HCT116 (cell line): ENCODE data around the gene SEC22C. TPM values are rescaled to one million over a fixed set of nuclear protein-coding genes. Genes with fewer than 3 reads are reported as not detected.

Experiments
- ATAC-seq: fragments of 200-7000 bp; cut with Tn5 transposase; 2 replicates; pipeline ENCODE4 v1.9.1; 2020; ENCODE audit warnings: mild to moderate bottlenecking, moderate library complexity
- BruUV-seq: library from RNA; stranded (reverse); fragments of 400-500 nt; replicated peaks from 2 replicates; lab custom pipeline; 2021; lab: Mats Ljungman, UMichigan
- CTCF ChIA-PET: fragments of 300-600 bp; sonication (Branson Sonifier 250); formaldehyde crosslinking; loops from one replicate; lab custom pipeline; 2021; ENCODE audit warnings: antibody characterized with exemption; lab: Charles Lee
- POLR2A ChIA-PET: fragments of 300-600, 350-600 bp; sonication (Branson Sonifier 250); formaldehyde crosslinking; loops from one replicate; lab custom pipeline; 2021; ENCODE audit warnings: antibody characterized with exemption; lab: Charles Lee
- RAD21 ChIA-PET, 2 experiments: fragments of 300-600 bp; sonication (Branson Sonifier 250); formaldehyde crosslinking; loops; one replicate each; lab custom pipeline; 2023; ENCODE audit warnings: low total read pairs in 2 of 2; ENCODE audit not compliant: uncharacterized antibody in 2 of 2, unreplicated experiment in 2 of 2, low non-redundant PET in 1 of 2; lab: Charles Lee
- DNase-seq: peaks from one replicate; pipeline ENCODE4 v3.0.0-alpha.2; 2010; ENCODE audit warnings: low read depth, low spot score
- H2AFZ ChIP-seq: fragments of 200-600 bp; shearing (Covaris generic), sonication (generic); 2 replicates; pipeline ENCODE4 v1.6.1; 2017; ENCODE audit warnings: low read depth, mixed run types, mixed read lengths, antibody characterized with exemption, low read length; ENCODE audit not compliant: poor library complexity, severe bottlenecking
- H3K27ac ChIP-seq: 2 replicates; pipeline ENCODE4 v1.5.1; 2012; ENCODE audit warnings: low read depth, low read length
- H3K27me3 ChIP-seq: fragments of 200-600 bp; sonication (generic); 2 replicates; pipeline ENCODE4 v1.6.1; 2016; ENCODE audit warnings: mixed run types, low read length, mixed read lengths; ENCODE audit not compliant: insufficient read depth
- H3K36me3 ChIP-seq, 2 experiments: fragments of 200-500 bp in 1 of 2; fragments of 200-600 bp in 1 of 2; sonication (Bioruptor generic) in 1 of 2; sonication (generic) in 1 of 2; 2 replicates each; pipeline versions ENCODE4 v1.5.1 to v1.6.1; 2014 to 2016; ENCODE audit warnings: low read length in 2 of 2, inconsistent platforms in 1 of 2, mixed read lengths in 1 of 2, mixed run types in 1 of 2; ENCODE audit not compliant: insufficient read depth in 2 of 2, control insufficient read depth in 1 of 2
- H3K4me1 ChIP-seq, 2 experiments: fragments of 200-600 bp in 1 of 2; sonication (generic) in 1 of 2; 2 replicates each; pipeline versions ENCODE4 v1.5.1 to v1.6.1; 2012 to 2017; ENCODE audit warnings: low read length in 2 of 2, inconsistent platforms in 1 of 2, mild to moderate bottlenecking in 1 of 2, mixed read lengths in 1 of 2, mixed run types in 1 of 2, moderate library complexity in 1 of 2; ENCODE audit not compliant: insufficient read depth in 2 of 2, control insufficient read depth in 1 of 2
- H3K4me2 ChIP-seq: fragments of 200-600 bp; sonication (generic); 2 replicates; pipeline ENCODE4 v1.6.1; 2017; ENCODE audit warnings: mixed run types, low read length, mixed read lengths
- H3K4me3 ChIP-seq, 2 experiments: fragments of 200-600 bp in 1 of 2; sonication (generic) in 1 of 2; replicated peaks in 1 of 2; 2 replicates each; pipeline ENCODE4 v1.5.1; 2011 to 2016; ENCODE audit warnings: low read length in 2 of 2, control low read depth in 1 of 2, low read depth in 1 of 2, mild to moderate bottlenecking in 1 of 2, mixed read lengths in 1 of 2, mixed run types in 1 of 2
- H3K79me2 ChIP-seq: fragments of 200-600 bp; sonication (generic); 2 replicates; pipeline ENCODE4 v1.6.1; 2017; ENCODE audit warnings: mild to moderate bottlenecking, mixed run types, low read length, moderate library complexity, mixed read lengths; ENCODE audit not compliant: insufficient read depth
- H3K9ac ChIP-seq: fragments of 200-600 bp; sonication (generic); 2 replicates; pipeline ENCODE4 v1.6.1; 2016; ENCODE audit warnings: low read length, mixed read lengths
- H3K9me2 ChIP-seq: fragments of 200-600 bp; sonication (generic), shearing (Covaris generic); 2 replicates; pipeline ENCODE4 v1.6.1; 2017; ENCODE audit warnings: mixed run types, mild to moderate bottlenecking, moderate library complexity; ENCODE audit not compliant: insufficient read depth
- H3K9me3 ChIP-seq, 2 experiments: fragments of 200-500 bp in 1 of 2; fragments of 200-600 bp in 1 of 2; sonication (Bioruptor generic) in 1 of 2; sonication (generic) in 1 of 2; 2 replicates each; pipeline ENCODE4 v1.6.1; 2014 to 2017; ENCODE audit warnings: low read length in 2 of 2, mixed read lengths in 2 of 2, inconsistent platforms in 1 of 2, low read depth in 1 of 2, mild to moderate bottlenecking in 1 of 2, mixed run types in 1 of 2, moderate library complexity in 1 of 2; ENCODE audit not compliant: control insufficient read depth in 1 of 2, insufficient read depth in 1 of 2
- H4K20me1 ChIP-seq: fragments of 200-600 bp; sonication (generic), shearing (Covaris generic); 2 replicates; pipeline ENCODE4 v1.6.1; 2017; ENCODE audit warnings: mixed run types, mild to moderate bottlenecking, moderate library complexity; ENCODE audit not compliant: insufficient read depth
- CEBPB ChIP-seq: IDR thresholded peaks from 2 replicates; pipeline ENCODE4 v1.6.1; 2012; ENCODE audit warnings: low read depth
- EGR1 ChIP-seq: IDR thresholded peaks from 2 replicates; pipeline ENCODE4 v1.6.1; 2012; ENCODE audit warnings: low read depth
- ELF1 ChIP-seq: IDR thresholded peaks from 2 replicates; pipeline ENCODE4 v1.6.1; 2012; ENCODE audit warnings: low read depth, borderline replicate concordance
- EZH2 ChIP-seq: fragments of 200-600 bp; sonication (generic); IDR thresholded peaks from 2 replicates; pipeline ENCODE4 v1.6.1; 2017; ENCODE audit warnings: antibody characterized with exemption, mixed run types
- EZH2phosphoT487 ChIP-seq: fragments of 200-600 bp; IDR thresholded peaks from 2 replicates; pipeline ENCODE4 v1.6.1; 2018; ENCODE audit warnings: antibody characterized with exemption, borderline replicate concordance
- FOSL1 ChIP-seq: IDR thresholded peaks from 2 replicates; pipeline ENCODE4 v1.6.1; 2012; ENCODE audit warnings: low read depth
- JUND ChIP-seq: IDR thresholded peaks from 2 replicates; pipeline ENCODE4 v1.6.1; 2012
- POLR2A ChIP-seq: IDR thresholded peaks from 2 replicates; pipeline ENCODE4 v1.7.0; 2011; ENCODE audit warnings: borderline replicate concordance; ENCODE audit not compliant: insufficient read depth, insufficient read length; ENCODE audit errors: extremely low read depth
- POLR2AphosphoS5 ChIP-seq: IDR thresholded peaks from 2 replicates; pipeline ENCODE4 v1.6.1; 2011; ENCODE audit warnings: mild to moderate bottlenecking, low read depth, low read length, moderate library complexity
- RAD21 ChIP-seq: IDR thresholded peaks from 2 replicates; pipeline ENCODE4 v1.6.1; 2012; ENCODE audit warnings: low read depth, mild to moderate bottlenecking
- SIN3A ChIP-seq: IDR thresholded peaks from 2 replicates; pipeline ENCODE4 v1.6.1; 2012; ENCODE audit warnings: low read depth
- SP1 ChIP-seq: IDR thresholded peaks from 2 replicates; pipeline ENCODE4 v1.6.1; 2012; ENCODE audit warnings: low read depth
- TCF7L2 ChIP-seq: IDR thresholded peaks from 2 replicates; pipeline ENCODE4 v1.7.0; 2011; ENCODE audit warnings: borderline replicate concordance, inconsistent platforms; ENCODE audit not compliant: insufficient read depth, insufficient read length; ENCODE audit errors: extremely low read depth
- ZFX ChIP-seq: fragments of 450-650 bp; IDR thresholded peaks from 2 replicates; pipeline ENCODE4 v1.6.1; 2017
- intact Hi-C: fragments of 100-400 bp; cut with micrococcal nuclease; formaldehyde crosslinking; loops from 2 replicates; pipeline ENCODE4 v1.10.0; 2022
- total RNA-seq: library from RNA; stranded (reverse); gene quantifications from one replicate; pipeline ENCODE4 v1.2.1, GENCODE V29; 2021; ENCODE audit not compliant: unreplicated experiment
- TF ChIP-seq, protein P1 (sequence below): IDR thresholded peaks from 2 replicates; pipeline ENCODE4 v1.6.1; 2012
- TF ChIP-seq, protein P2 (sequence below): IDR thresholded peaks from 2 replicates; pipeline ENCODE4 v1.6.1; 2011; ENCODE audit warnings: mild to moderate bottlenecking, low read length, moderate library complexity; ENCODE audit not compliant: insufficient replicate concordance; ENCODE audit errors: extremely low read depth
- TF ChIP-seq, protein P3 (sequence below): IDR thresholded peaks from 2 replicates; pipeline ENCODE4 v1.6.1; 2012

Gene SEC22C
- total RNA-seq, 1 experiment from 2014 or later, result 43.4 TPM

DNA sequence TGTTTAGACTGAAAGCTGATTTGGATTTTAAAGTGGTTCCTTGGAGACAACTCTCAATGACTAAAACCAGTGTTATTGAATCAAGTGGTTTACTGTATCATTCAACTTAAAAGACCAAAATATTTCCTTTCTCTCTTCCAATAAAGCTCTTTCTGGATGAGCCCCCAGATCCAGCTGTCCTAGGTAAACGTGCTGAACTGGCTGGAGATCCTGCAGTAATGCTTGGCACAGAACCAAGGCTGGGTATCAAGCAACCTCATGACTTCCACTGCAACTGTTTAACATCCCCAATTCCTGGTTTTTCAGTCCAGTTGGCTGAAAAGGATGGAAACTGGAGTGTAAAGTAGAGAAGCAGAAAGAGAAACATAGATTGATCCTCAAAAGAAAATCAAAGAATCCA lies 28.9 kb downstream of the SEC22C start:
- TF ChIP-seq SP1 (no peak), RAD21 (no peak), ZFX (no peak), FOSL1 (no peak), ELF1 (no peak), EGR1 (no peak), EZH2phosphoT487 (no peak), CEBPB (no peak), SIN3A (no peak), JUND (no peak), EZH2 (no peak), POLR2AphosphoS5 (no peak), POLR2A (no peak), TCF7L2 (no peak)
- TF ChIP-seq, protein P1, sequence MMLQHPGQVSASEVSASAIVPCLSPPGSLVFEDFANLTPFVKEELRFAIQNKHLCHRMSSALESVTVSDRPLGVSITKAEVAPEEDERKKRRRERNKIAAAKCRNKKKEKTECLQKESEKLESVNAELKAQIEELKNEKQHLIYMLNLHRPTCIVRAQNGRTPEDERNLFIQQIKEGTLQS, result no peak
- TF ChIP-seq, protein P2, sequence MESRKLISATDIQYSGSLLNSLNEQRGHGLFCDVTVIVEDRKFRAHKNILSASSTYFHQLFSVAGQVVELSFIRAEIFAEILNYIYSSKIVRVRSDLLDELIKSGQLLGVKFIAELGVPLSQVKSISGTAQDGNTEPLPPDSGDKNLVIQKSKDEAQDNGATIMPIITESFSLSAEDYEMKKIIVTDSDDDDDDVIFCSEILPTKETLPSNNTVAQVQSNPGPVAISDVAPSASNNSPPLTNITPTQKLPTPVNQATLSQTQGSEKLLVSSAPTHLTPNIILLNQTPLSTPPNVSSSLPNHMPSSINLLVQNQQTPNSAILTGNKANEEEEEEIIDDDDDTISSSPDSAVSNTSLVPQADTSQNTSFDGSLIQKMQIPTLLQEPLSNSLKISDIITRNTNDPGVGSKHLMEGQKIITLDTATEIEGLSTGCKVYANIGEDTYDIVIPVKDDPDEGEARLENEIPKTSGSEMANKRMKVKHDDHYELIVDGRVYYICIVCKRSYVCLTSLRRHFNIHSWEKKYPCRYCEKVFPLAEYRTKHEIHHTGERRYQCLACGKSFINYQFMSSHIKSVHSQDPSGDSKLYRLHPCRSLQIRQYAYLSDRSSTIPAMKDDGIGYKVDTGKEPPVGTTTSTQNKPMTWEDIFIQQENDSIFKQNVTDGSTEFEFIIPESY, result no peak
- TF ChIP-seq, protein P3, sequence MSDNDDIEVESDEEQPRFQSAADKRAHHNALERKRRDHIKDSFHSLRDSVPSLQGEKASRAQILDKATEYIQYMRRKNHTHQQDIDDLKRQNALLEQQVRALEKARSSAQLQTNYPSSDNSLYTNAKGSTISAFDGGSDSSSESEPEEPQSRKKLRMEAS, result no peak
- TF ChIP-seq, all 23 proteins: peak for 0
- RAD21 ChIA-PET, result no interaction called here
- Histone ChIP-seq H3K9me3 (no peaks in the 10 kb centered on the region), H3K4me1 (no peaks in the 10 kb centered on the region), H3K27me3 (no peaks in the 10 kb centered on the region), H4K20me1 (no peaks in the 10 kb centered on the region), H3K27ac (no peak overlapping the region), H2AFZ (no peak overlapping the region), H3K9me2 (no peaks in the 10 kb centered on the region), H3K4me2 (no peak overlapping the region), H3K79me2 (no peaks in the 10 kb centered on the region), H3K36me3 (peaks cover 11 to 22% of the 10 kb centered on the region in 2 experiments; a peak in 3 of 4 replicates), H3K9ac (no peak overlapping the region), H3K4me3 (no peak overlapping the region)
- ATAC-seq (no peak), DNase-seq (no peak)
- intact Hi-C loops, result loop anchor here (10.0 kb wide), 1 partner anchor 638 kb away; no protein-coding TSS in a partner anchor
- CTCF ChIA-PET, result interaction anchor here (1.1 kb wide), 1 partner anchor 323 kb away, joined by 5 read pairs; no protein-coding TSS in a partner anchor
- POLR2A ChIA-PET, result interaction anchor here (1.2 kb wide), 1 partner anchor 38 kb away, joined by 3 read pairs; the partner anchor contains the start of gene SS18L2
- BruUV-seq, result no TSS peak
